Cardiac fibroblast (primary cell): ENCODE results near the gene EDEM1.
"Not testable (repeated sequence)": the region's sequence is repeated elsewhere in the genome, so short reads cannot be mapped to it uniquely, and the experiment has no call there.

ENCODE experiments used
- DNase-seq, 2 donors: peaks; one replicate each; pipeline versions ENCODE4 v3.0.0 to v3.0.0-alpha.2; 2010; ENCODE audit warnings: low read depth in 2 of 2
- H3K4me3 ChIP-seq, 2 donors: replicated peaks in 1 of 2; 1 replicate in 1 of 2; 2 replicates in 1 of 2; pipeline ENCODE4 v1.5.1; 2011; ENCODE audit warnings: low read depth in 2 of 2, low read length in 2 of 2, mild to moderate bottlenecking in 2 of 2, moderate library complexity in 1 of 2
- CTCF ChIP-seq: IDR thresholded peaks from one replicate; pipeline ENCODE4 v1.5.1; 2011; ENCODE audit warnings: low read depth, mild to moderate bottlenecking, low read length, inconsistent platforms

EDEM1 gene

GRCh38 chr3:5238545-5238944 is 51.0 kb downstream of the EDEM1 start:
- DNase-seq, result no peak
- no peak overlapping the region for H3K4me3 ChIP-seq
- TF ChIP-seq CTCF, result no peak

GRCh38 chr3:5239602-5240001 is 52.1 kb downstream of the EDEM1 start:
- peak; percentile 10 to 32 for DNase-seq
- TF ChIP-seq CTCF, result no peak
- H3K4me3 ChIP-seq, result no peak overlapping the region

GRCh38 chr3:5240740-5241139 is 53.2 kb downstream of the EDEM1 start:
- TF ChIP-seq CTCF, result no peak
- no peak for DNase-seq
- H3K4me3 ChIP-seq, result no peak overlapping the region

GRCh38 chr3:5242785-5243184 is 55.3 kb downstream of the EDEM1 start:
- not testable (repeated sequence) for DNase-seq, H3K4me3 ChIP-seq

- TF ChIP-seq CTCF, result no peak
- no peak for DNase-seq
- H3K4me3 ChIP-seq, result no peak overlapping the region
Observed at GRCh38 chr3:5245927-5246326, 58.4 kb downstream of the EDEM1 start.

DNA sequence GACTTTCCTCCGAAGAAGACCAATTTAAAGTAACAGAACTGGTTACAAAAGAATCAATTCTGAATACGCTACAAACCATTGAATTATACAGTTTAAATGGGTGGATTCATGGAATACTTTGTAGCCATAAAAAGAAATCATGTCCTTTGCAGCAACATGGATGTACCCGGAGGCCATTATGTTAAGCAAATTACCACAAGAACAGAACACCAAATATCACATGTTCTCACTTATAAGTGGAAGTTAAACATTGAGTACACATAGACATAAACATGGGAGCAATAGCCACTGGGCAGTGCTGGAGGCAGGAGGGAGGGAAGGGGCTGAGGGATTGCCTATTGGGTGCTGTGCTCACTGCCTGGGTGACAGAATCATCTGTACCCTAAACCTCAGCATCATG is 61.3 kb downstream of the EDEM1 start:
- no peak for TF ChIP-seq CTCF
- H3K4me3 ChIP-seq, result no peak overlapping the region
- no peak for DNase-seq

DNA sequence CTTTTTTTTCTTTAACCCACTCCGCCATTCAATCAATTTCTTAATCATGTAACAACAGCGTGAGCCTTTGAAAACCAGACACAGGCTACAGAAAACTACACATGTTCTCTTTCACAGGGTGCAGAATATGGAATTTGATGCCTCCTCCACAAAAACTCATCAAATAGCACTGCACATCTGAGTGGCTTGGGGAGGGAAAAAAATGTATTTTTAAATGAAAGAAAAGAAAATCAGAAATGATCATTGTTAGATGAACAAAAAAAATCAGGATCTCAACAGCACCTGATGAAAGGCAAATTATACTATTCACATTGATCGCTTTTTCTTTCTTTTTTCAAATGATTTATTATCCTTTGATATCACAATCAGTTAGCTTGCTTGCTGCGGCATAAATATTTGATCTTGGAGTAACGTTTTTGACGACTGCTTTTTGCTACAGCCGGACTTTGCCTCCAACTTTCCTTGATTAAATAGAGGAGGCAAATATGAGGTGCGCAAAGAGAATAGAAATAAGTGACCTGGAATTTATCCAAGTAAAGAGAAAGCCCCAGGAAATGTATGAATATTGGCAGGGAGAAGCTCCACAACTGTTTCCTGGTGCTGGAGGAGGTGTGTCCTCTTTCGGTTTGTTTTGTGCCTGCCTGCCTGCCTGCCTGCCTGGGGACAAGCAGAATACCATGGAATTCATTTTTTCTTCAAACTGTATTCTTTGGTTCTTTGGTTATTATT is 63.1 kb downstream of the EDEM1 start:
- H3K4me3 ChIP-seq, result peak overlapping the region; percentile 27 to 41
- TF ChIP-seq CTCF, result no peak
- DNase-seq, result peak in 1 of 2 donors; percentile 28
